K562 (cell line): Measurements from ENCODE around the gene TBL2. TPM values are rescaled to one million over a fixed set of nuclear protein-coding genes. Genes with fewer than 3 reads are reported as not detected.
A peak's percentile ranks its signal among the peaks of the same experiment; 100 is the strongest.

Experiments
- AFF4 ChIP-seq: sonication (generic); formaldehyde crosslinking; IDR thresholded peaks from 2 replicates; pipeline ENCODE4 v1.8.0; 2023; ENCODE audit warnings: mild to moderate bottlenecking, missing genetic modification reagents
- BRCA1 ChIP-seq, 2 experiments: fragments of 450-650 bp in 1 of 2; sonication (generic) in 1 of 2; formaldehyde crosslinking in 1 of 2; IDR thresholded peaks; 2 replicates each; pipeline versions ENCODE4 v1.5.0 to v1.6.1; 2017 to 2020; ENCODE audit warnings: mild to moderate bottlenecking in 1 of 2, missing genetic modification reagents in 1 of 2
- CBX8 ChIP-seq: fragments of 200-600 bp; sonication (generic); IDR thresholded peaks from 2 replicates; pipeline ENCODE4 v1.6.1; 2012; ENCODE audit warnings: borderline replicate concordance, mixed run types, low read depth, mild to moderate bottlenecking, moderate library complexity, mixed read lengths, low read length, control low read depth, inconsistent platforms; ENCODE audit not compliant: poor library complexity, severe bottlenecking; ENCODE audit errors: extremely low read depth
- CC2D1A ChIP-seq: fragments of 450-650 bp; IDR thresholded peaks from 2 replicates; pipeline ENCODE4 v1.6.1; 2017; ENCODE audit warnings: mild to moderate bottlenecking
- CCNT2 ChIP-seq: IDR thresholded peaks from 2 replicates; pipeline ENCODE4 v1.6.1; 2011; ENCODE audit warnings: borderline replicate concordance, low read depth, mild to moderate bottlenecking, moderate library complexity, mixed read lengths, low read length; ENCODE audit not compliant: insufficient read length; ENCODE audit errors: extremely low read depth
- E2F5 ChIP-seq: sonication (generic); formaldehyde crosslinking; IDR thresholded peaks from 2 replicates; pipeline ENCODE4 v1.8.0; 2022; ENCODE audit warnings: mild to moderate bottlenecking, missing genetic modification reagents
- EHMT2 ChIP-seq: fragments of 450-650 bp; IDR thresholded peaks from 2 replicates; pipeline ENCODE4 v1.6.1; 2018; ENCODE audit warnings: antibody characterized with exemption
- HNRNPUL1 ChIP-seq: fragments of 200-400 bp; formaldehyde crosslinking; IDR thresholded peaks from 2 replicates; pipeline ENCODE4 v1.6.1; 2017; ENCODE audit warnings: low read length
- HOMEZ ChIP-seq: fragments of 250-450 bp; sonication (Bioruptor Pico); IDR thresholded peaks from 2 replicates; pipeline ENCODE4 v1.4.0; 2020; ENCODE audit warnings: mild to moderate bottlenecking, moderate library complexity
- IFI16 ChIP-seq: fragments of 250-450 bp; sonication (Bioruptor Pico); IDR thresholded peaks from 2 replicates; pipeline ENCODE4 v2.1.2; 2022; ENCODE audit warnings: mild to moderate bottlenecking, inconsistent platforms
- ILF3 ChIP-seq: fragments of 450-650 bp; IDR thresholded peaks from 2 replicates; pipeline ENCODE4 v1.6.1; 2018; ENCODE audit warnings: antibody characterized with exemption, mild to moderate bottlenecking, moderate library complexity, borderline replicate concordance
- MBD1 ChIP-seq: fragments of 250-450 bp; sonication (Bioruptor Pico); IDR thresholded peaks from 2 replicates; pipeline ENCODE4 v1.8.0; 2022; ENCODE audit warnings: inconsistent platforms
- PHTF2 ChIP-seq: fragments of 250-450 bp; sonication (Bioruptor Pico); IDR thresholded peaks from 2 replicates; pipeline ENCODE4 v1.5.0; 2021; ENCODE audit warnings: mild to moderate bottlenecking
- RFX1 ChIP-seq: fragments of 450-650 bp; IDR thresholded peaks from 2 replicates; pipeline ENCODE4 v1.6.1; 2016; ENCODE audit warnings: mild to moderate bottlenecking, moderate library complexity
- SMAD3 ChIP-seq: fragments of 450-650 bp; formaldehyde crosslinking; conservative IDR thresholded peaks from 2 replicates; pipeline ENCODE4 v1.4.0; 2020; ENCODE audit warnings: mild to moderate bottlenecking
- TBP ChIP-seq: optimal IDR thresholded peaks from 2 replicates; pipeline ENCODE3; 2011; ENCODE audit warnings: low read depth, low read length, improper control_type of control experiment
- ZNF124 ChIP-seq: sonication (generic); formaldehyde crosslinking; IDR thresholded peaks from 2 replicates; pipeline ENCODE4 v1.8.1; 2022; ENCODE audit warnings: missing genetic modification reagents
- ZNF146 ChIP-seq: IDR thresholded peaks from one replicate; pipeline ENCODE4 v1.6.1; 2018; ENCODE audit warnings: missing compliant biosample characterization; ENCODE audit not compliant: unreplicated experiment
- ZNF3 ChIP-seq: fragments of 250-450 bp; sonication (Bioruptor Pico); IDR thresholded peaks from 2 replicates; pipeline ENCODE4 v1.5.0; 2021; ENCODE audit warnings: mild to moderate bottlenecking, moderate library complexity
- ZNF324 ChIP-seq: fragments of 250-450 bp; sonication (Bioruptor Pico); IDR thresholded peaks from 2 replicates; pipeline ENCODE4 v1.4.0; 2020; ENCODE audit warnings: mild to moderate bottlenecking
- polyA plus RNA-seq, 8 experiments: library from polyadenylated mRNA; depleted of rRNA in 4 of 8; stranded (reverse) in 5 of 8; unstranded in 3 of 8; fragments of >200 nt; fragmentation: Nextera tagmentation in 2 of 8; fragmentation: Illumina TruSeq in 1 of 8; extraction: Ambion mirVana in 2 of 8; extraction: Trizol in 1 of 8; gene quantifications; 2 replicates each; pipeline versions ENCODE4 v1.2.1 to v1.2.3, GENCODE V29; 2011 to 2014; ENCODE audit warnings: inconsistent platforms in 1 of 8, missing spikeins in 1 of 8
- total RNA-seq, 7 experiments: library from RNA; depleted of rRNA in 6 of 7; stranded (reverse); fragments of >200 nt in 6 of 7; fragmentation: Illumina TruSeq in 2 of 7; extraction: Trizol in 2 of 7; gene quantifications; 2 replicates each; pipeline versions ENCODE4 v1.2.1 to v1.2.3, GENCODE V29; 2011 to 2021; ENCODE audit warnings: low replicate concordance in 1 of 7

The TBL2 gene
- total and polyA plus RNA-seq, 9 of the 15 experiments (the other 6 are each of a cell fraction or from before 2014, with no cell fraction given): 2.5 to 123 (median 49.2) TPM

GRCh38 chr7:73622909-73623797 is 44.8 kb upstream of the TBL2 start (continued):
- TF ChIP-seq AFF4 (0 out of 2 replicates have a peak, but pooled peaks have one; percentile 28), ILF3 (no peak), HOMEZ (no peak), RFX1 (no peak), ZNF124 (CRISPR knock-in tag) (no peak), ZNF146 (CRISPR knock-in tag) (no peak), BRCA1 (IDR thresholded peaks at IDR 0.05) (no peak), BRCA1 (CRISPR knock-in tag; IDR thresholded peaks at IDR 0.05) (no peak), CCNT2 (peak; percentile 58), CC2D1A (peak; percentile 52), CBX8 (no peak), PHTF2 (CRISPR knock-in tag) (no peak), E2F5 (CRISPR knock-in tag) (no peak), MBD1 (no peak), EHMT2 (no peak), TBP (no peak), SMAD3 (no peak), HNRNPUL1 (no peak), ZNF324 (no peak), ZNF3 (CRISPR knock-in tag) (no peak), IFI16 (CRISPR knock-in tag) (no peak)
